NT2/D1 (cell line): ENCODE results near the gene OLFML2A.

ENCODE experiments used
- SUZ12 ChIP-seq: IDR thresholded peaks from 2 replicates; pipeline ENCODE4 v1.6.1; 2011; ENCODE audit not compliant: insufficient read length, insufficient read depth; ENCODE audit errors: extremely low read depth
- YY1 ChIP-seq: IDR thresholded peaks from 2 replicates; pipeline ENCODE4 v1.6.1; 2011; ENCODE audit not compliant: insufficient read length, insufficient read depth
- ZNF274 ChIP-seq: IDR thresholded peaks from 2 replicates; pipeline ENCODE4 v1.6.1; 2011; ENCODE audit warnings: mild to moderate bottlenecking, low read depth, low read length

DNA sequence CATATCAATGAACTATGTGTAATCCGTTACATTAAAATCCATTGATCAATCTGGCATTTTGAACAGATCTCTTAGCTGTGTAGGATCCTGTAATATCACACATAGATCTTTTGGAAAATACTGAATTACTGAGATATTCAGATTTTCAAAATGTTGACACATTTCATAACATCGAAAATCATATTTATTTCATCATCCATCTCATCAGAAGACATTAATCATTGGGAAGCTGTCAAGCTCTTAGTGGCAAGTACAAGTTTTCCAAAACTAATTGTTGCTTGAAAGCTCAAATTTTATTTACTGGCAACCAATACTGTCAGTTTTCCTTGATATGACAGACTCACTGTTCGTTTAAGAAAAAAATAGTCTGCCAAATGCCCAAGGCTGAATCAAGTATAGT is 14.3 kb upstream of the OLFML2A start:
- no peak for TF ChIP-seq YY1
- TF ChIP-seq ZNF274, result no peak
- no peak for TF ChIP-seq SUZ12
